Tibial nerve (tissue), 3 donors: ENCODE results near the gene EME2.

ENCODE experiments used
- CTCF ChIP-seq, 5 experiments: fragments of 200-600 bp in 3 of 5; fragments of 450-650 bp in 2 of 5; sonication (generic) in 3 of 5; IDR thresholded peaks; one replicate each; pipeline ENCODE4 v1.5.1; 2016 to 2019; ENCODE audit warnings: antibody characterized with exemption in 5 of 5, mild to moderate bottlenecking in 3 of 5, moderate library complexity in 2 of 5
- POLR2A ChIP-seq, 2 donors: fragments of 450-650 bp; IDR thresholded peaks; one replicate each; pipeline ENCODE4 v1.6.1; 2017; ENCODE audit warnings: antibody characterized with exemption in 2 of 2, mild to moderate bottlenecking in 2 of 2, moderate library complexity in 2 of 2

- TF ChIP-seq CTCF (IDR thresholded peaks at IDR 0.05) (no peak), POLR2A (IDR thresholded peaks at IDR 0.05) (no peak)
These were observed 52.8 kb downstream of the EME2 start for GRCh38 chr16:1825381-1825863.
